ENCODE data around the gene SAP30BP.

The SAP30BP gene

DNA sequence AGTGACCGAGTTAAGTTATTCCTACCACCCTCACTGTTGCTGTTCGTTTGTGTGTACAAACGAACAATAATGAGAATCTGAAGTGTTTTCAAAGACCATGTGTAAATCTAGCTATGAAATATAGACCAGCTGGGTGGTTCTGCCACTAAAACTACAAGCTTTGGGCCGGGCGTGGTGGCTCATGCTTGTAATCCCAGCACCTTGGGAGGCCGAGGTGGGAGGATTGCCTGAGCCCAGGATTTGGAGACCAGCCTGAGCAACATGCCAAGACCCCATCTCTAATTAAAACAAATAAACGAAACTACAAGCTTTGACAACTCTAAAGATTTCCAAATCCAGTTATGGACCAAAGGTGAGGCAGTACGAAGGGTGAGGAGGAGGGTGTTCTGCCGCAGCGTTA is 1.2 kb upstream of the SAP30BP start:
- Histone ChIP-seq H3K36me3 (replicated peaks; ENCODE audit: low read depth, low read length) (peaks cover 52% of the 10 kb centered on the region), H3K27me3 (ENCODE audit: low read depth, low read length) (no peaks in the 10 kb centered on the region), H3K79me2 (ENCODE audit: low read length) (peaks cover 70% of the 10 kb centered on the region), H3K4me3 (ENCODE audit: low read length) (peak overlapping the region; percentile 99), H4K20me1 (ENCODE audit: insufficient read depth, low read length) (no peaks in the 10 kb centered on the region), H3K9me3 (ENCODE audit: insufficient read depth, low read length) (peaks cover 5% of the 10 kb centered on the region; the same call in 1 of the 2 replicates), H3K27ac (ENCODE audit: low read length) (peak overlapping the region; percentile 100), H3K9ac (ENCODE audit: low read length) (peak overlapping the region; percentile 83), H3K4me2 (ENCODE audit: low read length) (peak overlapping the region; percentile 77), H3K4me1 (ENCODE audit: low read length) (peaks cover 58% of the 10 kb centered on the region), H2AFZ (ENCODE audit: low read depth, low read length) (no peak overlapping the region)
- TF ChIP-seq, protein P1, sequence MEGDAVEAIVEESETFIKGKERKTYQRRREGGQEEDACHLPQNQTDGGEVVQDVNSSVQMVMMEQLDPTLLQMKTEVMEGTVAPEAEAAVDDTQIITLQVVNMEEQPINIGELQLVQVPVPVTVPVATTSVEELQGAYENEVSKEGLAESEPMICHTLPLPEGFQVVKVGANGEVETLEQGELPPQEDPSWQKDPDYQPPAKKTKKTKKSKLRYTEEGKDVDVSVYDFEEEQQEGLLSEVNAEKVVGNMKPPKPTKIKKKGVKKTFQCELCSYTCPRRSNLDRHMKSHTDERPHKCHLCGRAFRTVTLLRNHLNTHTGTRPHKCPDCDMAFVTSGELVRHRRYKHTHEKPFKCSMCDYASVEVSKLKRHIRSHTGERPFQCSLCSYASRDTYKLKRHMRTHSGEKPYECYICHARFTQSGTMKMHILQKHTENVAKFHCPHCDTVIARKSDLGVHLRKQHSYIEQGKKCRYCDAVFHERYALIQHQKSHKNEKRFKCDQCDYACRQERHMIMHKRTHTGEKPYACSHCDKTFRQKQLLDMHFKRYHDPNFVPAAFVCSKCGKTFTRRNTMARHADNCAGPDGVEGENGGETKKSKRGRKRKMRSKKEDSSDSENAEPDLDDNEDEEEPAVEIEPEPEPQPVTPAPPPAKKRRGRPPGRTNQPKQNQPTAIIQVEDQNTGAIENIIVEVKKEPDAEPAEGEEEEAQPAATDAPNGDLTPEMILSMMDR (IDR thresholded peaks at IDR 0.05; ENCODE audit: low read depth, low read length), result no peak
- no peak for TF ChIP-seq EZH2phosphoT487 (IDR thresholded peaks at IDR 0.05; ENCODE audit: low read depth)

DNA sequence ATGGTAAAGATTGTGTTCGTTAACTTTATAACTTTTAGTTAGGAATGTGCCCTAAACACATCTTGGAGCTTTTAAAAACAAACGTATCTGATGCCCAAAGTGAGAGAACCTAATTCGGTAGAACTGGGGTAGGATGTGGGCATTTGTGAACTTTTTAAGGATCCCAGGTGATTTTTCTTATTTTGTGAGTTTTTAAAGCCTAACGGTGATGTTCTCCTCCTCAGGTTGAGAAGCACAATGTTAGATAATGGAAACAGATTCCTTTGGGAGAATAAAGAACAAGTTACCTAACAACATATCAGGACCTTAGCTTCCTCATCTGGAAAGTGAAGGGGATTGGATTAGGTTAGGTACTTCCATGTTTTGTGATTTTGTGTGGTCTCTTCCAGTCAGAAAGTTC is 687 bp downstream of the SAP30BP start:
- Histone ChIP-seq H3K4me3 (ENCODE audit: low read length) (peak overlapping the region; percentile 99), H4K20me1 (ENCODE audit: insufficient read depth, low read length) (no peaks in the 10 kb centered on the region), H3K27ac (ENCODE audit: low read length) (peak overlapping the region; percentile 67), H3K4me1 (ENCODE audit: low read length) (peaks cover 42% of the 10 kb centered on the region), H3K79me2 (ENCODE audit: low read length) (peaks cover 77% of the 10 kb centered on the region), H2AFZ (ENCODE audit: low read depth, low read length) (no peak overlapping the region), H3K4me2 (ENCODE audit: low read length) (peak overlapping the region; percentile 95), H3K36me3 (replicated peaks; ENCODE audit: low read depth, low read length) (peaks cover 53% of the 10 kb centered on the region), H3K9me3 (ENCODE audit: insufficient read depth, low read length) (peaks cover 5% of the 10 kb centered on the region; the same call in 1 of the 2 replicates), H3K9ac (ENCODE audit: low read length) (peak overlapping the region; percentile 83), H3K27me3 (ENCODE audit: low read depth, low read length) (no peaks in the 10 kb centered on the region)
- TF ChIP-seq EZH2phosphoT487 (IDR thresholded peaks at IDR 0.05; ENCODE audit: low read depth), result no peak
- TF ChIP-seq, protein P1 (IDR thresholded peaks at IDR 0.05; ENCODE audit: low read depth, low read length), result no peak

- Histone ChIP-seq H3K27ac (ENCODE audit: low read length) (0 out of 2 replicates have a peak overlapping the region, but pooled peaks have one; percentile 67), H3K36me3 (replicated peaks; ENCODE audit: low read depth, low read length) (peaks cover 54% of the 10 kb centered on the region), H3K4me1 (ENCODE audit: low read length) (peaks cover 35% of the 10 kb centered on the region), H3K79me2 (ENCODE audit: low read length) (peaks cover 81% of the 10 kb centered on the region), H3K9me3 (ENCODE audit: insufficient read depth, low read length) (peaks cover 5% of the 10 kb centered on the region; the same call in 1 of the 2 replicates), H2AFZ (ENCODE audit: low read depth, low read length) (no peak overlapping the region), H4K20me1 (ENCODE audit: insufficient read depth, low read length) (no peaks in the 10 kb centered on the region), H3K4me3 (ENCODE audit: low read length) (peak overlapping the region; percentile 99), H3K27me3 (ENCODE audit: low read depth, low read length) (no peaks in the 10 kb centered on the region), H3K9ac (ENCODE audit: low read length) (peak overlapping the region; percentile 83), H3K4me2 (ENCODE audit: low read length) (peak overlapping the region; percentile 95)
- TF ChIP-seq EZH2phosphoT487 (IDR thresholded peaks at IDR 0.05; ENCODE audit: low read depth), result no peak
- TF ChIP-seq, protein P1 (IDR thresholded peaks at IDR 0.05; ENCODE audit: low read depth, low read length), result no peak
Measured at GRCh38 chr17:75668489-75668888, 1.4 kb downstream of the SAP30BP start.

GRCh38 chr17:75670868-75671267 is 3.7 kb downstream of the SAP30BP start:
- Histone ChIP-seq H3K27me3 (ENCODE audit: low read depth, low read length) (no peaks in the 10 kb centered on the region), H3K4me2 (ENCODE audit: low read length) (no peak overlapping the region), H3K27ac (ENCODE audit: low read length) (no peak overlapping the region), H3K79me2 (ENCODE audit: low read length) (peaks cover 84% of the 10 kb centered on the region), H3K4me1 (ENCODE audit: low read length) (peaks cover 26% of the 10 kb centered on the region), H4K20me1 (ENCODE audit: insufficient read depth, low read length) (no peaks in the 10 kb centered on the region), H3K4me3 (ENCODE audit: low read length) (no peak overlapping the region), H3K36me3 (replicated peaks; ENCODE audit: low read depth, low read length) (peaks cover 47% of the 10 kb centered on the region), H2AFZ (ENCODE audit: low read depth, low read length) (no peak overlapping the region), H3K9me3 (ENCODE audit: insufficient read depth, low read length) (no peaks in the 10 kb centered on the region), H3K9ac (ENCODE audit: low read length) (no peak overlapping the region)
- no peak for TF ChIP-seq EZH2phosphoT487 (IDR thresholded peaks at IDR 0.05; ENCODE audit: low read depth)
- TF ChIP-seq, protein P1 (IDR thresholded peaks at IDR 0.05; ENCODE audit: low read depth, low read length), result no peak
